Measurements from ENCODE around the gene MBP.

The MBP gene

GRCh38 chr18:77015169-77015568 is 117.4 kb downstream of the MBP start:
- H3K9me3 ChIP-seq (ENCODE audit: control insufficient read depth, insufficient read depth, low read length), result no peaks in the 10 kb centered on the region

GRCh38 chr18:77014538-77014937 is 118.0 kb downstream of the MBP start:
- Histone ChIP-seq H3K9me3 (ENCODE audit: control insufficient read depth, insufficient read depth, low read length) (no peaks in the 10 kb centered on the region), H3K27me3 (ENCODE audit: control insufficient read depth, insufficient read depth, low read length) (no peaks in the 10 kb centered on the region), H3K36me3 (ENCODE audit: control insufficient read depth, insufficient read depth, low read length) (peaks cover 2% of the 10 kb centered on the region), H3K4me3 (ENCODE audit: low read depth, low read length) (no peak overlapping the region), H3K9ac (ENCODE audit: low read depth, low read length) (no peak overlapping the region), H3K4me1 (ENCODE audit: control insufficient read depth, insufficient read depth, low read length) (peaks cover 4% of the 10 kb centered on the region)

More at GRCh38 chr18:77015169-77015568, 117.4 kb downstream of the MBP start:
- Histone ChIP-seq H3K9ac (ENCODE audit: low read depth, low read length) (no peak overlapping the region), H3K4me3 (ENCODE audit: low read depth, low read length) (no peak overlapping the region), H3K27me3 (ENCODE audit: control insufficient read depth, insufficient read depth, low read length) (no peaks in the 10 kb centered on the region), H3K36me3 (ENCODE audit: control insufficient read depth, insufficient read depth, low read length) (peaks cover 2% of the 10 kb centered on the region), H3K4me1 (ENCODE audit: control insufficient read depth, insufficient read depth, low read length) (peaks cover 4% of the 10 kb centered on the region)

- Histone ChIP-seq H3K9ac (ENCODE audit: low read depth, low read length) (no peak overlapping the region), H3K9me3 (ENCODE audit: control insufficient read depth, insufficient read depth, low read length) (no peaks in the 10 kb centered on the region), H3K27me3 (ENCODE audit: control insufficient read depth, insufficient read depth, low read length) (no peaks in the 10 kb centered on the region), H3K4me1 (ENCODE audit: control insufficient read depth, insufficient read depth, low read length) (peaks cover 4% of the 10 kb centered on the region), H3K36me3 (ENCODE audit: control insufficient read depth, insufficient read depth, low read length) (peaks cover 2% of the 10 kb centered on the region), H3K4me3 (ENCODE audit: low read depth, low read length) (no peak overlapping the region)
Observed at GRCh38 chr18:77013811-77014521, 118.6 kb downstream of the MBP start.

GRCh38 chr18:77012806-77013541 is 119.6 kb downstream of the MBP start:
- Histone ChIP-seq H3K4me1 (ENCODE audit: control insufficient read depth, insufficient read depth, low read length) (peaks cover 4% of the 10 kb centered on the region), H3K9me3 (ENCODE audit: control insufficient read depth, insufficient read depth, low read length) (no peaks in the 10 kb centered on the region), H3K36me3 (ENCODE audit: control insufficient read depth, insufficient read depth, low read length) (peaks cover 2% of the 10 kb centered on the region), H3K9ac (ENCODE audit: low read depth, low read length) (no peak overlapping the region), H3K4me3 (ENCODE audit: low read depth, low read length) (no peak overlapping the region), H3K27me3 (ENCODE audit: control insufficient read depth, insufficient read depth, low read length) (no peaks in the 10 kb centered on the region)

DNA sequence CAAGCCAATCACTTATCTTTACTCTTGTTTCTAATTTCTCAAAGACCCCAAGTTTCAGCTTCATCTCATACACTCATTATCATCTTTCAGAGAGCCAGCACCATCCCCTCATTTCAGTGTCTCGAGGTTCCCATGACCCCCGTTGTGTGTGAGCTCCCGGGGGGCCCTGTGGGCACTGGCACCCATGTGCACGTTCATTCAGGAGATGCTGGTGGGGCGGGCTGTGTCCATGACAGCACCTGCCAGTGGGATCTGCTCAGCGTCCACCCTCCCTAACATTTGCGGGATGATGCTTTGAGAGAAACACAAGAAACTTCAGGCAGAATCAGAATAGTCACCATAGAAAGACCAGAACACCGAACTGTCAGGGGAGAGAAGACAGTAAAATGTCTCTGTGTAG is 120.5 kb downstream of the MBP start:
- peaks cover 4% of the 10 kb centered on the region for H3K4me1 ChIP-seq (ENCODE audit: control insufficient read depth, insufficient read depth, low read length)
- H3K36me3 ChIP-seq (ENCODE audit: control insufficient read depth, insufficient read depth, low read length), result peaks cover 2% of the 10 kb centered on the region
- no peaks in the 10 kb centered on the region for H3K27me3 ChIP-seq (ENCODE audit: control insufficient read depth, insufficient read depth, low read length)
- H3K9me3 ChIP-seq (ENCODE audit: control insufficient read depth, insufficient read depth, low read length), result no peaks in the 10 kb centered on the region
- H3K9ac ChIP-seq (ENCODE audit: low read depth, low read length), result no peak overlapping the region
- H3K4me3 ChIP-seq (ENCODE audit: low read depth, low read length), result no peak overlapping the region

DNA sequence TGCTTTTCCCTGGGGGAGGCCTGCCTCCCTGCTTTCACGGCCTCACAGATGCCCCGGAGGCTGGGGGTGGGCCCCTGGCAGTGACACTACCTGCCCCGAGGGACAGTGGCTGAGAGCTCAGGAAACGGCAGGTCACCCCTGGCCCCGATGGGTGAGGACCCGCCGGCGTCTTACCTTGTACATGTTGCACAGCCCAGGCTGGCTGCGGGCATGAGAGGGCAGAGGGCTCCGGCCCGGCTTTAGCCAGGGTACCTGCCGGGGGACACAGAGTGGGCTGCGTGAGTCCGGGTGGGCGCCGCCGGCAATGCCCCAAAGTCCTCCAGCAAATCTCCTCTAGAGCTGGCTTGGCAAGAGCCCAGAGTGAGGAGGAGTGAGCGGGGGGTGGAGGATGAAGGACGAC is 122.9 kb downstream of the MBP start:
- no peak overlapping the region for H3K4me3 ChIP-seq (ENCODE audit: low read depth, low read length)
- no peaks in the 10 kb centered on the region for H3K27me3 ChIP-seq (ENCODE audit: control insufficient read depth, insufficient read depth, low read length)
- H3K9ac ChIP-seq (ENCODE audit: low read depth, low read length), result no peak overlapping the region
- H3K36me3 ChIP-seq (ENCODE audit: control insufficient read depth, insufficient read depth, low read length), result peaks cover 2% of the 10 kb centered on the region
- no peaks in the 10 kb centered on the region for H3K9me3 ChIP-seq (ENCODE audit: control insufficient read depth, insufficient read depth, low read length)
- peaks cover 9% of the 10 kb centered on the region for H3K4me1 ChIP-seq (ENCODE audit: control insufficient read depth, insufficient read depth, low read length)

- H3K36me3 ChIP-seq (ENCODE audit: control insufficient read depth, insufficient read depth, low read length), result no peaks in the 10 kb centered on the region
- H3K9ac ChIP-seq (ENCODE audit: low read depth, low read length), result no peak overlapping the region
- H3K9me3 ChIP-seq (ENCODE audit: control insufficient read depth, insufficient read depth, low read length), result no peaks in the 10 kb centered on the region
- peaks cover 9% of the 10 kb centered on the region for H3K4me1 ChIP-seq (ENCODE audit: control insufficient read depth, insufficient read depth, low read length)
- no peaks in the 10 kb centered on the region for H3K27me3 ChIP-seq (ENCODE audit: control insufficient read depth, insufficient read depth, low read length)
- no peak overlapping the region for H3K4me3 ChIP-seq (ENCODE audit: low read depth, low read length)
Observed at GRCh38 chr18:77008576-77009315, 123.8 kb downstream of the MBP start.

- Histone ChIP-seq H3K9me3 (ENCODE audit: control insufficient read depth, insufficient read depth, low read length) (no peaks in the 10 kb centered on the region), H3K9ac (ENCODE audit: low read depth, low read length) (no peak overlapping the region), H3K4me3 (ENCODE audit: low read depth, low read length) (no peak overlapping the region), H3K27me3 (ENCODE audit: control insufficient read depth, insufficient read depth, low read length) (no peaks in the 10 kb centered on the region), H3K36me3 (ENCODE audit: control insufficient read depth, insufficient read depth, low read length) (no peaks in the 10 kb centered on the region), H3K4me1 (ENCODE audit: control insufficient read depth, insufficient read depth, low read length) (peaks cover 9% of the 10 kb centered on the region)
Observed at GRCh38 chr18:77008006-77008405, 124.6 kb downstream of the MBP start.

DNA sequence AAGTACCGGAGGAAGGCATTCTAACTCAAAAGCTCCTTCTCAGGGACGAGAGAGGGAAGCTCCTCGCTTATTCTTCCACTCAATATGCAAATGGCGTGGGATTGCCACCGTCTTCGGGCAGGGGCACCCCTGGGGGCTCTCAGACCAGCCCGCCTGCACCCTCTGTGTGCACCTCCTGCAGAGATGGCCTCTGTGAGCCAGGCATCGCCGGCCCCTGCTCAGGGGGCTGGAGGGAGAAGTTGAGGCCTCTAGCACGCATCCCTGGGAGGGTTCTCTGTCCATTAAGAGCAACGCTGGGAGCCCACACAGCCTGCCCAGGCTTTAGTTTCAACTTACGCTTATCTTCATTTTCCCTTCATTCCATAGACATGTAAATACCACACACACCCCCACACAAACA is 125.3 kb downstream of the MBP start:
- Histone ChIP-seq H3K27me3 (ENCODE audit: control insufficient read depth, insufficient read depth, low read length) (no peaks in the 10 kb centered on the region), H3K36me3 (ENCODE audit: control insufficient read depth, insufficient read depth, low read length) (no peaks in the 10 kb centered on the region), H3K9me3 (ENCODE audit: control insufficient read depth, insufficient read depth, low read length) (no peaks in the 10 kb centered on the region), H3K9ac (ENCODE audit: low read depth, low read length) (no peak overlapping the region), H3K4me3 (ENCODE audit: low read depth, low read length) (no peak overlapping the region), H3K4me1 (ENCODE audit: control insufficient read depth, insufficient read depth, low read length) (peaks cover 9% of the 10 kb centered on the region)

DNA sequence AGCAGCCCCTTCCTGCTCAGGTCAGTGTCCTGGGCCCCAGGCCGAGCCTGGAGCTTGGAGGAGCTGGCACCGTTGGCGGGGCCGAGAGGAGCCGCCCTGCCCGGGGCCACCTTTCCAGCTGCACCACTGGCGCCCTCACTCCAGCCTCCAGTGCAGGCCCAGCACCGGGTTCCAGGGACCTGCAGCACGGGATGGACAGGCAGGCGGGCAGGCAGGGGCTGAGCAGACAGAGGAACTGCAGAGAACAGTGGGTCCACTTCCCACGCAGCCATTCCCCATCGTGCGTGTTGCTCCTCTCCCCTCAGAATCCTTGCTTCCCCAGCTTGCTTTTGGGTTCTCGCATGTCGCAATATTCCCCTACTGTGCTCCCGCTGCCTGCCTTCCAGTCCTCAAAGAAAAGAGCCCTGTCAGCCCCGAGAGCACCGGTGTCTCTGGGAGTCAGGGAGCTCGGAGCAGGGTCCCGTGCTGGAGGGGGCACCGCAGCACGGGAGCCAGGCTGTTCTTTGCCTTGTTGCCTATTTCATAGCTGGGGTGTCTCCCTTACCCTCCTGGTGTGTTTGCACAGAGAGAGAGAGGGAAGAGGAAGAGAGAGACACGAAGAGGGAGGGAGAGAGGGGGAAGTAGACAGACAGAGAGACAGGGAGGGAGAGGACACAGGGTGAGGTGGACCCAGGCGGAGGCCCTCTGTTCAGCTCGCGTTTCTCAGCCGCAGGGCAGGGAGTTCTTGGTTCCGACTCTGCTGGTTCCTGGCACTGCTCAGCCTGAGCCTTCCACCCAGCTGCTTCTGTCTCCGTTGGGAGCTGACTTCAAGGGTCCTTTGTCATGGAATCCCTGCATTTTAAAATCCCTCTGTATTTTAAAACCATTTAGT is 126.0 kb downstream of the MBP start:
- H3K4me1 ChIP-seq (ENCODE audit: control insufficient read depth, insufficient read depth, low read length), result peaks cover 9% of the 10 kb centered on the region
- H3K27me3 ChIP-seq (ENCODE audit: control insufficient read depth, insufficient read depth, low read length), result no peaks in the 10 kb centered on the region
- no peaks in the 10 kb centered on the region for H3K9me3 ChIP-seq (ENCODE audit: control insufficient read depth, insufficient read depth, low read length)
- no peak overlapping the region for H3K4me3 ChIP-seq (ENCODE audit: low read depth, low read length)
- no peak overlapping the region for H3K9ac ChIP-seq (ENCODE audit: low read depth, low read length)
- no peaks in the 10 kb centered on the region for H3K36me3 ChIP-seq (ENCODE audit: control insufficient read depth, insufficient read depth, low read length)

- Histone ChIP-seq H3K36me3 (ENCODE audit: control insufficient read depth, insufficient read depth, low read length) (no peaks in the 10 kb centered on the region), H3K4me3 (ENCODE audit: low read depth, low read length) (no peak overlapping the region), H3K9me3 (ENCODE audit: control insufficient read depth, insufficient read depth, low read length) (no peaks in the 10 kb centered on the region), H3K27me3 (ENCODE audit: control insufficient read depth, insufficient read depth, low read length) (no peaks in the 10 kb centered on the region), H3K9ac (ENCODE audit: low read depth, low read length) (no peak overlapping the region), H3K4me1 (ENCODE audit: control insufficient read depth, insufficient read depth, low read length) (peaks cover 5% of the 10 kb centered on the region)
Observed at GRCh38 chr18:77005651-77006195, 126.9 kb downstream of the MBP start.
